Activated CD8-positive, alpha-beta memory T cell treated with anti-CD3 and anti-CD28 coated beads, Interleukin-2, amount 50 U/mL, for 24 hours (primary cell): ENCODE results near the gene KISS1.

ENCODE experiments used
- DNase-seq: peaks from one replicate; pipeline ENCODE4 v3.0.0-alpha.2; 2020; ENCODE audit errors: extremely low read depth

Gene KISS1

DNA sequence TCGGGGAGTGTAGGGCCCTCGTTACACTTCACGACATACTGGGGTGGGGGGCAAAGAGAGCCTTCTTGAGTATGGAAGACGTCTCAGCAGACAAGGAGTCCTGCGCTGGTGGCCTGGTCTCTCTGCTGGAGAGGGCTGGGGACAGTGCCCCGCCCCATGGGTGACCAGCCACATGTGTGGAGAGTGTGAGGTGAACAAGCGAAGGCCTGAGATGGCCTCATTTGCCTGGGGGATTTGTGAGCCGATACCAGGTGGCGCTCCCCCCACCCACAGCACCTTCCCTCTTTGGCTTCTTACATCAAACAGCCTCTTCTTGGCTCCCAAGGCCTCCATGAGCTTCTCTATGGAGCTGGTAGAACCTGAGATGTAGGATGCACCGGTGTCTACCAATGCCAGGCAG lies 40.4 kb downstream of the KISS1 start:
- DNase-seq: no peak

DNA sequence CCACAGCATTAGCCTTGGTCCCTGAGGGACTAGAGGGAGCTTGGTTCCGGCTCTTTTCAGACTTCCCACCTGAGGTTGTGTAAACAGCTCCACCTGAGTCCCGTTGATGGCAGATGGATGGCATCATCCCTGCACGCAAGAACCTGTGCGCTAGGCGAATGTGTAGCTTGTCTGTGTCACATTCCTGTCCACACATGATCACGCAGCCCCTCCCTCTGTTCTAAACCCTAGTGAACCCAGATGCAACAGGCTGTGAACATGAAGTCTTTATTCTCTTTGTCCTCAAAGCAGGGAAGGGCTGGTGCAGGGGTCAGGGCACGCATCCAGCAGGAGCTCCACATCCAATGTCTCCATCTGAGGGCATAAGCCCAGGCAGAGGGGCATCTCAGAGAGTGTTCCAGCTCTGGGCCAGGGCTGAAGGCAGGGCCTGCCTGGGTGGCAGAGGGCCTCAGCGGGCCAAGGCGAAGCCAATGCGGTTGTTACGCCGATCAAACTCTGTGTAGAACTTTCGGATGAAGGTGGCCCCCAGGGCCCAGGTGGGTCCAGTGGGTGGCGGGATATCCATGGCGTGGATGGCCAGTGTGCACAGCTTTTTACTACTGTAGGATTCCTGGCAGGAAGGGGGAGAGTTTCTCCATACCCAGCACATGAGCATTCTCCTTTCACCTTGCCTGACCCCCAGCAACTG lies 41.6 kb downstream of the KISS1 start:
- DNase-seq: no peak

DNA sequence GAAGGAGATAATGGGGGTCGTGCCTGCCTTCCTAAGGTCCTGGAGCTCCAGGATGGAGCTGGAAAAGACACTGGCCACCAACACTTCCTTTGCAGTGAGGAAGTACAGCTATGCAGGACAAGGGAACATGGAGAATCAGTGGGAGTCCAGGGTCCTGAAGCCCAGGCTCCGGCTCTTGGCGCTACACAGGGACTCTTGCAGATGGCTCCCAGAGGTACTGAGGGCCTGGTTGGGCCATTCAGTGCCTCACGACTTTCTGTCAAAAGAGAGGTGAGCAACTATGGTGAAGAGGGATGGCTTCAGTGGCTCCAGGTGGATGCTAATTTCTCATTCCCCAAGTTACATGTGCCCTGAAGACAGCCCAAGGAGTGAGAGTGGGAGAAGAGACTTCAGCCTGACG lies 42.6 kb downstream of the KISS1 start:
- DNase-seq: no peak

- DNase-seq: no peak
Observed at GRCh38 chr1:204152310-204153044, 43.8 kb downstream of the KISS1 start.

GRCh38 chr1:204151552-204152309 lies 44.6 kb downstream of the KISS1 start, which contains the start of gene ETNK2:
Gene ETNK2 (minus strand): TSS chr1:204152044. CDS start chr1:204151852, 192 bp downstream.
- DNase-seq: no peak

DNA sequence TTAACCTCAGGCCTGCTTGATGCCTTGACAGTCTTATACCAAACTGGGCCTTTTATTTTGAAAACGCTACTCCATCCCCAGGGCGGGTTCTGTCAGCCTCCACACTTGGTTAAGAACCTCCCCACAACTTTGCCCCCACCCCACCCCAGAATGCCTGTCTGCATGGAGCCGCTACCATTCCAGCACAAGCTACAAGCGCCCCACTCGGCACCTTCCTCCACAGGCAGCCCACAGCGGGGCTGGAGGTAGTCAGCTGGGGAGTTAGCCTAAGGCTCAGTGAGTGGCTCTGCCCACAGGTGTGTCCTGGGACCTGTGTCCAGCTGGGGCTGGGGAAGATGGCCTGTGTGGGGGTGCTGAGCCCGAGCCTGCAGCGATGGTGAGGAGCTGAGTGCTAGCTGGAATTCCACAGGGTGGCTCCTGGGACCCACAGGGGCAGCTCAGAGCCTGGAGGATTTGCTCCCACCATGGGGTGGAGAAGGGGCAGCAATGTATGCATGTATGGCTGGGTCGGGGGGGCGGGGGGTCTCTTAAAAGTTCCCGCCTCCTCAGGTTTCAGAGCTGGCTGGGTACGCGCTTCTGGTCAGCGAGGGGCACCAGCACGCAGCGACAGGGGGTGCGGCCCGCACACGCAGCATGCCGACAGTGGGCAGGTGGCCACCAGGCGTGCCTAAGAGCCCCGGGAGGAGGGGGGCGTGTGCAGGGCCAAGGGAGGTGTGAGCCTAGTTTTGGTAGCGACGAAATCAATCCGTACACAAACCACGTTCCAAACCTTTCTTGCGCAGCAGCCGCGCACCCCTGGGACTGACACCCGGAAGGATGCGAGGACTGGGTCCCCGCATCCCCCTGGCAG lies 45.4 kb downstream of the KISS1 start:
- DNase-seq: no peak

DNA sequence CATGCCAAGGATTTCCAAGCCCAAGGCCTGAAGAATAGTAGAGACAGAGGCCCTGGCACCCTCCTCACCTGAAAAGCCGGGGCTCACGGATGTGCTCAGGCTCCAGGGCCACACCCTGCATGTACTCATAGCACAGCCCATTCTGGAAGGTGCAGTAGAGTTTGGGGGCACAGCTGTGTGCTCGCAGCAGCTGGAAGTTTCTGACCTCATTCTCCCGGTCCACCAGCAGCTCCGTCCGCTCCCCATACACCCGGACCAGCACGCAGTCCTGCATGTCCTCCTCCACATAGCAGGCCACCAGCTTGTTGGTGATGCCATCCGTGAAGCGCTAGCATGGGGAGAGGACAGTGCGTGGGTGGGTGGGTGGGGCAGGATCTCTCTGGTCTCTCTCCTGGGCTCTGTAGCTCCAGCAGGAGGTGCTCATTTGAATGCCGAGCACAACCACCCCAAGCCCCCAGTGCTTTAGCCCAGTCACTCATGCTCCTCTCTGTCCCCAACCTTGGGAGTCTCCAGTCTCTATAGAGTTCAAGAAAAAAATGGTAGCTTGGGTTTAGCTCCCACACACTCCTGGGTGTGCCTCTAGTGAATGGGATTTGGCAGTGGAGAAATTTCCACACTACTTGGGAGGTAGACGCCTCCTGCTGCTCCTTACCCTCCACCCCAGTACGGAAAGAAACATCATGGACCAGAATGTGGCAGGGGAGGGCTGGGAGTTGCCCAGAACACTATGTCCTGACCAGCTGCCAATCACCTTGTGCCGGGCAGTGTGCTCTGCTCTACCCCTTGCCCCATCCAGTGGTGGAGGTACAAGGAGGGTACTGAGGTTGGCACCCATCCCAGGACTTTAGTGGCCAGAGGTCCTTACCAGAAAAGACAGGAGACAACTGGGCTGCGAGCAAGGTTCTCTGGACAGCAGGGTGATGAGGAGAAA lies 46.4 kb downstream of the KISS1 start:
- DNase-seq: no peak

DNA sequence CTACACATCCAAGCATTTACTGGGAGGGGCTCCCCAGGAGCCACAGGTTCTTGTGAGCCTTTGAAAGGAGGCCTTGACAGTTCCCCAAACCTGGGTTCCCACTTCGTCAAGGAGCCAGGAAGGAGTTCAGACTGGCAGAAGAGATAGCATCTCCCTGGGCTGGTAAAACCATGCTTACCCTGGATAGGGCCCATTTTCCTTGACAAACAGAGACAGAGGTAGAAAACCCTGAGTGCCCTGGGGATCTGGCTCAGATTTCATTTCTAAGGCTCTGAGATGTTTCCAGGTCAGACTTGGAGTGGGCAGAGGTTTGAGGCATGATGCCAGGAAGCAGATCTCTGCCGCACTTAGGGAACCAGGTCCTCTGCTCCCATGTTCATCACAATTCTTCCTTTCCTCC lies 47.2 kb downstream of the KISS1 start:
- DNase-seq: no peak

- DNase-seq: no peak
Observed at GRCh38 chr1:204147406-204148383, 48.6 kb downstream of the KISS1 start.

DNA sequence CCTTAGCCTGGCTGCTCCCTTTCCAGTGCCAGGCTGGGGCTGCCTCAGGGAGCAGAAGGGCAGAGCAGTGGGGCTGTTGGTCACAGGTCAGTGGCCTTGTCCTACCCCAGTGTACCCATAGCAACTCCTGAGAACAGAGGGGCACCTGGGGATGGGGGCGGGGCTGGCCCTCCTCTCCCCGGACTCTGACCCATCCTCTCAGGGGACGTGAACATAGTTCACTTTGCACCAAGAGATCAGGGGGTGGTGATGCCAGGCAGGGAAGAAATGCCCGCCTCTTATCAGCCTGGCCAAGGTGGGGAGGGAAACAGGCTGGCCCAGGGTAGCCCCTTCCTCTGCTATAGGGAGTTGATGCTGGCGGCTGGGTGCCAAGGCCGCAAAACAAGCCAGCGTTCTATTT lies 49.3 kb downstream of the KISS1 start:
- DNase-seq: no peak

- DNase-seq: no peak
Observed at GRCh38 chr1:204146309-204146708, 50.0 kb downstream of the KISS1 start.

GRCh38 chr1:204145033-204145504 lies 51.2 kb downstream of the KISS1 start:
- no peak for DNase-seq

DNA sequence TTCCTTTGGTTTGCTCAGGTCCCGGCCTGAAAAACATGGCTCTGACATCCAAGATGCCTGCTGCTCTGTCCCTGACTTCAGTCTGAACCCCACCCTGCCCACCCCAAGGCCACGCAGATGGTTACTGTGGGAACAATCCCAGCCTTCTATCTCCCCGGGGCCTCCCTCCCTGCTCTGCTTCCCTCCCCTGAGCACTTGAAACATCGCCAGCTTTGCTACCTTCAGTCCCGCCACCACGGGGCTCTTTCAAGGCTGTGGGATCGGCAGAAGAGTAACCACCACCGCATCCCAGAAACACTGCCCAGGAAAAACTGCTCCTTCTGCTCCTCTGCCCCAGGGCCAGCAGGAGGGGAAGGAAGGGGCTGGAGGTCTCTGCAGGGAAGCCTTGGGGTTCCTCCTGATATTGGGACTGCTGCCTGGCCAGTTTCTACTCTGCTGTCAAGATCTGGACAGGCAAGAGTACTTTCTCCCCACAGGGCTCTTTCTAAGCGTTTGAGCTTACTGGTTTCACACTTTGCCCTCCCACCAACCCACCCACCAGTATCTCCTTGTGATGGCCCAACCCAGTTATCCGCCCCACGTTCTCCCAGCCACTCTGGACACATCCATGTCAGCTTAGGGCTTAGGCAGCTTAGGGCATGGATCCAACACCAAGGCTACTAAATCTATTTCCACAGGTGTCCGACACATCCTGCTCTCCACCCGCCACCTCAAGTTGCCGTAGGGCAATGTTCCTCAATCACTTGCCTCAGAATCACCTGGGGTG lies 52.8 kb downstream of the KISS1 start:
- DNase-seq: no peak

GRCh38 chr1:204142032-204142974 lies 54.0 kb downstream of the KISS1 start:
- no peak for DNase-seq

DNA sequence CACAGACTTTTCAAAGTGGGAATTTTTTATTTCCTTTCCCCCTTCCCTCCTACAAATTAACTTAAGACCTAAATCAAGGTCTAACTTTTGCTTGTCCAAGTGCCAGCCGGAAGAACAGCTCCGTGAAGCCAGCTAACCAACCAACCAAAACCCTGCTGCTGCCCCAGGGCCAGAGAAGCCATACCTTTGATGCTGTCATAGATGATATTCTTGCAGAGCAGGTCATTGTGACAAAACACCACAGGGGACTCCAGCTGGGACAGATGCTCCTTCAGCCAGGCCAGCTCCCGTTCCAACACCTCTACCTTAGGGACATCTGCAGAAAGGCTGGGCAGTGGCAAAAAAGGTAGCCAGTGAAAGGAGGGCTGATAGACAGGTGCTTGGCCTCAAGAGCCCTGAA lies 55.2 kb downstream of the KISS1 start:
- no peak for DNase-seq
